PC-9 (cell line): Measurements from ENCODE around the gene SLC6A15.

Experiments used
- EZH2 ChIP-seq: fragments of 200-600 bp; sonication (generic); IDR thresholded peaks from 2 replicates; pipeline ENCODE4 v1.8.0; 2017; ENCODE audit warnings: antibody characterized with exemption, low read depth
- TF ChIP-seq, protein P1 (sequence below): fragments of 200-600 bp; sonication (generic); conservative IDR thresholded peaks from 2 replicates; pipeline ENCODE4 v1.6.1; 2017; ENCODE audit warnings: mixed run types, antibody characterized with exemption, mild to moderate bottlenecking, moderate library complexity

DNA sequence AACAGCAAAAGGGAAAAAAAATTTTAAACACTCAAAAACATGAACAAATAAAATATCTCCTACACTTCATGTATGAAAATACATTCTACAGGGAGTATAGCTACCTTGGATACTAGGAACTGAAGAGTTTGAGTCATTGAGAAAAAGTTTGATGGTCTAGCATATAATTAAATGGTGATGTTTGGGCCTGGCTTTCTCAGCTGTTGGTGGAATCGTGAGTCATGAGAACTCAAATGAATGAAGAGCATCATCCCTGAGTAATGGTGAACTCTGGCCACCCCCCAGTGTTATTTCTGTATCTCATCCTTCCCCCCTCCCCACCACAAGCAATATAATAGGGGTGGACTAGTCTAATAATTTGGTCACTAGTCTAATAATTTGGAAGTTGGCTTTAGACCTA, 6.7 kb upstream of the SLC6A15 start:
- TF ChIP-seq EZH2 = no peak
- TF ChIP-seq, protein P1, sequence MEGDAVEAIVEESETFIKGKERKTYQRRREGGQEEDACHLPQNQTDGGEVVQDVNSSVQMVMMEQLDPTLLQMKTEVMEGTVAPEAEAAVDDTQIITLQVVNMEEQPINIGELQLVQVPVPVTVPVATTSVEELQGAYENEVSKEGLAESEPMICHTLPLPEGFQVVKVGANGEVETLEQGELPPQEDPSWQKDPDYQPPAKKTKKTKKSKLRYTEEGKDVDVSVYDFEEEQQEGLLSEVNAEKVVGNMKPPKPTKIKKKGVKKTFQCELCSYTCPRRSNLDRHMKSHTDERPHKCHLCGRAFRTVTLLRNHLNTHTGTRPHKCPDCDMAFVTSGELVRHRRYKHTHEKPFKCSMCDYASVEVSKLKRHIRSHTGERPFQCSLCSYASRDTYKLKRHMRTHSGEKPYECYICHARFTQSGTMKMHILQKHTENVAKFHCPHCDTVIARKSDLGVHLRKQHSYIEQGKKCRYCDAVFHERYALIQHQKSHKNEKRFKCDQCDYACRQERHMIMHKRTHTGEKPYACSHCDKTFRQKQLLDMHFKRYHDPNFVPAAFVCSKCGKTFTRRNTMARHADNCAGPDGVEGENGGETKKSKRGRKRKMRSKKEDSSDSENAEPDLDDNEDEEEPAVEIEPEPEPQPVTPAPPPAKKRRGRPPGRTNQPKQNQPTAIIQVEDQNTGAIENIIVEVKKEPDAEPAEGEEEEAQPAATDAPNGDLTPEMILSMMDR = no peak
